ENCODE data around the gene TXNDC2.
"Not testable (repeated sequence)": the region's sequence is repeated elsewhere in the genome, so short reads cannot be mapped to it uniquely, and the experiment has no call there.

TXNDC2 gene

GRCh38 chr18:9885170-9886004 is at the start of gene TXNDC2:
TSS of gene TXNDC2 (plus strand) at chr18:9885973. CDS start at chr18:9886681, 708 bp downstream.
- DNase-seq, result no peak

GRCh38 chr18:9838144-9838877 is 47.5 kb upstream of the TXNDC2 start:
- no peak for DNase-seq

- DNase-seq, result no peak
These were observed 46.6 kb upstream of the TXNDC2 start for GRCh38 chr18:9839211-9839610.

GRCh38 chr18:9839853-9840252 is 45.9 kb upstream of the TXNDC2 start:
- DNase-seq, result no peak

GRCh38 chr18:9841752-9842151 is 44.0 kb upstream of the TXNDC2 start:
- DNase-seq, result no peak

- DNase-seq, result no peak
These were observed 43.3 kb upstream of the TXNDC2 start for GRCh38 chr18:9842448-9842847.

- no peak for DNase-seq
These were observed 40.5 kb upstream of the TXNDC2 start for GRCh38 chr18:9845256-9845655.

GRCh38 chr18:9846162-9846925 is 39.4 kb upstream of the TXNDC2 start:
- DNase-seq, result no peak

GRCh38 chr18:9848170-9848879 is 37.4 kb upstream of the TXNDC2 start:
- DNase-seq, result no peak

GRCh38 chr18:9849407-9850283 is 36.1 kb upstream of the TXNDC2 start:
- no peak for DNase-seq

GRCh38 chr18:9850309-9850708 is 35.5 kb upstream of the TXNDC2 start:
- no peak for DNase-seq

- DNase-seq, result no peak
These were observed 34.3 kb upstream of the TXNDC2 start for GRCh38 chr18:9851511-9851910.

GRCh38 chr18:9852266-9853081 is 33.3 kb upstream of the TXNDC2 start:
- no peak for DNase-seq

- no peak for DNase-seq
These were observed 30.7 kb upstream of the TXNDC2 start for GRCh38 chr18:9854801-9855676.

GRCh38 chr18:9855681-9856080 is 30.1 kb upstream of the TXNDC2 start:
- no peak for DNase-seq

GRCh38 chr18:9856092-9856491 is 29.7 kb upstream of the TXNDC2 start:
- no peak for DNase-seq

GRCh38 chr18:9857479-9857998 is 28.2 kb upstream of the TXNDC2 start:
- DNase-seq, result not testable (repeated sequence)

GRCh38 chr18:9858642-9859041 is 27.1 kb upstream of the TXNDC2 start:
- no peak for DNase-seq

GRCh38 chr18:9859232-9859631 is 26.5 kb upstream of the TXNDC2 start:
- no peak for DNase-seq

- DNase-seq, result no peak
These were observed 25.1 kb upstream of the TXNDC2 start for GRCh38 chr18:9860682-9861081.

Measured in SIG-M5 (cell line).